22Rv1 (cell line): ENCODE measurements around the gene SLC25A34.

Source experiments
- CTCF ChIP-seq: fragments of 450-650 bp; IDR thresholded peaks from 2 replicates; pipeline ENCODE4 v1.5.1; 2017; ENCODE audit warnings: mild to moderate bottlenecking
- ZFX ChIP-seq: fragments of 450-650 bp; IDR thresholded peaks from 2 replicates; pipeline ENCODE4 v1.6.1; 2017; ENCODE audit warnings: antibody characterized with exemption, borderline replicate concordance

GRCh38 chr1:15687446-15687845, 48.6 kb upstream of the SLC25A34 start:
- no peak for TF ChIP-seq CTCF
- no peak for TF ChIP-seq ZFX
